ENCODE data around the gene FBLIM1. TPM values are rescaled to one million over a fixed set of nuclear protein-coding genes. Genes with fewer than 3 reads are reported as not detected.
"Not testable (repeated sequence)": the region's sequence is repeated elsewhere in the genome, so short reads cannot be mapped to it uniquely, and the experiment has no call there.

FBLIM1 gene
- total RNA-seq, 2 experiments from 2014 or later: 0.50 TPM; not detected in 1

- H3K36me3 Mint-ChIP-seq (ENCODE audit: low read depth): no peaks in the 10 kb centered on the region
- peaks cover 2% of the 10 kb centered on the region for H3K4me1 ChIP-seq (ENCODE audit: insufficient read depth, low read length)
- no peaks in the 10 kb centered on the region for H3K4me1 Mint-ChIP-seq (ENCODE audit: low read depth)
- ChIA-PET POLR2A (no interaction called here), CTCF (interaction anchor here (0.6 to 1.3 kb wide), 3 partner anchors 9 to 172 kb away, joined by 3 read pairs; partner anchors contain the start of gene ZBTB17)
- no peak overlapping the region for H3K27ac Mint-ChIP-seq
- DNase-seq: no peak
- no peak for ATAC-seq (ENCODE audit: poor library complexity)
- H3K27ac ChIP-seq (ENCODE audit: low read depth in 1 of 2, low read length in 2 of 2): no peak overlapping the region
- TF ChIP-seq CTCF (IDR thresholded peaks at IDR 0.05): no peak
- peaks cover 0 to 2% of the 10 kb centered on the region in 2 experiments for H3K27me3 ChIP-seq (ENCODE audit: control insufficient read depth in 1 of 2, insufficient read depth in 2 of 2, low read length in 2 of 2)
- no peaks in the 10 kb centered on the region for H3K36me3 ChIP-seq (ENCODE audit: insufficient read depth, low read length)
- H3K27me3 Mint-ChIP-seq: peaks cover 10% of the 10 kb centered on the region
- no peak overlapping the region for H3K4me3 Mint-ChIP-seq
- H3K9me3 Mint-ChIP-seq: no peaks in the 10 kb centered on the region
- H3K9me3 ChIP-seq (ENCODE audit: control insufficient read depth in 1 of 2, insufficient read depth in 1 of 2, low read length in 2 of 2): no peaks in the 10 kb centered on the region
- no peak overlapping the region for H3K4me3 ChIP-seq (ENCODE audit: low read length)
- intact Hi-C loops (cut with DNase I, micrococcal nuclease): loop anchor here in 1 of 2 experiments (5.0 kb wide), 1 partner anchor 203 kb away; no protein-coding TSS in a partner anchor
Measured at GRCh38 chr1:15804060-15804459, 45.5 kb downstream of the FBLIM1 start.

- Mint-ChIP-seq H3K4me3 (no peak overlapping the region), H3K9me3 (no peaks in the 10 kb centered on the region), H3K4me1 (ENCODE audit: low read depth) (no peaks in the 10 kb centered on the region), H3K27me3 (peaks cover 6% of the 10 kb centered on the region), H3K36me3 (ENCODE audit: low read depth) (no peaks in the 10 kb centered on the region), H3K27ac (no peak overlapping the region)
- peaks cover 2% of the 10 kb centered on the region for H3K4me1 ChIP-seq (ENCODE audit: insufficient read depth, low read length)
- no peak overlapping the region for H3K27ac ChIP-seq (ENCODE audit: low read depth in 1 of 2, low read length in 2 of 2)
- no peaks in the 10 kb centered on the region for H3K36me3 ChIP-seq (ENCODE audit: insufficient read depth, low read length)
- POLR2A ChIA-PET: no interaction called here
- TF ChIP-seq CTCF (IDR thresholded peaks at IDR 0.05): no peak
- ATAC-seq (ENCODE audit: poor library complexity) (no peak), DNase-seq (no peak)
- CTCF ChIA-PET: no interaction called here
- no peaks in the 10 kb centered on the region for H3K9me3 ChIP-seq (ENCODE audit: control insufficient read depth in 1 of 2, insufficient read depth in 1 of 2, low read length in 2 of 2)
- intact Hi-C loops (cut with DNase I, micrococcal nuclease): no loop called here
- no peak overlapping the region for H3K4me3 ChIP-seq (ENCODE audit: low read length)
- peaks cover 0 to 2% of the 10 kb centered on the region in 2 experiments for H3K27me3 ChIP-seq (ENCODE audit: control insufficient read depth in 1 of 2, insufficient read depth in 2 of 2, low read length in 2 of 2)
Measured at GRCh38 chr1:15807121-15807520, 48.5 kb downstream of the FBLIM1 start.

GRCh38 chr1:15807549-15807948 is 49.0 kb downstream of the FBLIM1 start, which contains the start of gene UQCRHL:
Gene UQCRHL, minus strand, starts transcription at chr1:15807649. Its CDS starts 0 bp downstream, at chr1:15807649.
- H3K27me3 Mint-ChIP-seq; H3K4me3 ChIP-seq (ENCODE audit: low read length); H3K27me3 ChIP-seq (ENCODE audit: control insufficient read depth in 1 of 2, insufficient read depth in 2 of 2, low read length in 2 of 2); H3K4me1 Mint-ChIP-seq (ENCODE audit: low read depth); H3K4me1 ChIP-seq (ENCODE audit: insufficient read depth, low read length); ATAC-seq (ENCODE audit: poor library complexity); H3K4me3 Mint-ChIP-seq; DNase-seq; POLR2A ChIA-PET; H3K27ac Mint-ChIP-seq; H3K9me3 Mint-ChIP-seq; intact Hi-C loops (cut with DNase I, micrococcal nuclease); H3K27ac ChIP-seq (ENCODE audit: low read depth in 1 of 2, low read length in 2 of 2); H3K36me3 Mint-ChIP-seq (ENCODE audit: low read depth); CTCF ChIA-PET; H3K9me3 ChIP-seq (ENCODE audit: control insufficient read depth in 1 of 2, insufficient read depth in 1 of 2, low read length in 2 of 2); H3K36me3 ChIP-seq (ENCODE audit: insufficient read depth, low read length): not testable (repeated sequence)

- intact Hi-C loops (cut with DNase I, micrococcal nuclease): no loop called here
- H3K4me3 Mint-ChIP-seq: no peak overlapping the region
- H3K27me3 ChIP-seq (ENCODE audit: control insufficient read depth in 1 of 2, insufficient read depth in 2 of 2, low read length in 2 of 2): no peaks in the 10 kb centered on the region
- no peaks in the 10 kb centered on the region for H3K27me3 Mint-ChIP-seq
- no peak overlapping the region for H3K4me3 ChIP-seq (ENCODE audit: low read length)
- TF ChIP-seq CTCF (IDR thresholded peaks at IDR 0.05): no peak
- no peaks in the 10 kb centered on the region for H3K4me1 ChIP-seq (ENCODE audit: insufficient read depth, low read length)
- H3K36me3 Mint-ChIP-seq (ENCODE audit: low read depth): no peaks in the 10 kb centered on the region
- no peak overlapping the region for H3K27ac Mint-ChIP-seq
- no peaks in the 10 kb centered on the region for H3K9me3 ChIP-seq (ENCODE audit: control insufficient read depth in 1 of 2, insufficient read depth in 1 of 2, low read length in 2 of 2)
- no peaks in the 10 kb centered on the region for H3K36me3 ChIP-seq (ENCODE audit: insufficient read depth, low read length)
- no peak overlapping the region for H3K27ac ChIP-seq (ENCODE audit: low read depth in 1 of 2, low read length in 2 of 2)
- H3K9me3 Mint-ChIP-seq: no peaks in the 10 kb centered on the region
- no peak for ATAC-seq (ENCODE audit: poor library complexity)
- no peaks in the 10 kb centered on the region for H3K4me1 Mint-ChIP-seq (ENCODE audit: low read depth)
- ChIA-PET POLR2A (no interaction called here), CTCF (no interaction called here)
- DNase-seq: no peak
Measured at GRCh38 chr1:15808955-15809354, 50.4 kb downstream of the FBLIM1 start.

All from CD4-positive, alpha-beta T cell (primary cell).